CD4-positive, alpha-beta T cell treated with Interleukin-15 for 1 hour (primary cell): ENCODE measurements around the gene HLA-DQA2.
"Not testable (repeated sequence)": the region's sequence is repeated elsewhere in the genome, so short reads cannot be mapped to it uniquely, and the experiment has no call there.

ENCODE experiments used
- DNase-seq: peaks from one replicate; pipeline ENCODE4 v3.0.0-alpha.2; 2020

Gene HLA-DQA2

DNA sequence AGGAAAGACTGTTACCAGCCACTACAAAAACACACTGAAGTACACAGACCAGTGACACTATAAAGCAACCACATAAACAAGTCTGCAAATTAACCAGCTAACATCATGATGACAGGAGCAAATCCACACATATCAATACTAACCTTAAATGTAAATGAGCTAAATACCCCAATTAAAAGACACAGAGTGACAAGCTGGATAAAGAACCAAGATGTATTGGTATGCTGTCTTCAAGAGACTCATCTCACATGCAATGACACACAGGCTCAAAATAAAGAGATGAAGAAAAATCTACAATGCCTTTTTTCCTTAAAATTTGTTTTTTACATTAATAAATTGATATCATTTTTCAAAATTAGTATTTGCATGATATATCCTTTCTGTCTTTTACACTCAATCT lies 41.7 kb downstream of the HLA-DQA2 start:
- DNase-seq, result not testable (repeated sequence)

DNA sequence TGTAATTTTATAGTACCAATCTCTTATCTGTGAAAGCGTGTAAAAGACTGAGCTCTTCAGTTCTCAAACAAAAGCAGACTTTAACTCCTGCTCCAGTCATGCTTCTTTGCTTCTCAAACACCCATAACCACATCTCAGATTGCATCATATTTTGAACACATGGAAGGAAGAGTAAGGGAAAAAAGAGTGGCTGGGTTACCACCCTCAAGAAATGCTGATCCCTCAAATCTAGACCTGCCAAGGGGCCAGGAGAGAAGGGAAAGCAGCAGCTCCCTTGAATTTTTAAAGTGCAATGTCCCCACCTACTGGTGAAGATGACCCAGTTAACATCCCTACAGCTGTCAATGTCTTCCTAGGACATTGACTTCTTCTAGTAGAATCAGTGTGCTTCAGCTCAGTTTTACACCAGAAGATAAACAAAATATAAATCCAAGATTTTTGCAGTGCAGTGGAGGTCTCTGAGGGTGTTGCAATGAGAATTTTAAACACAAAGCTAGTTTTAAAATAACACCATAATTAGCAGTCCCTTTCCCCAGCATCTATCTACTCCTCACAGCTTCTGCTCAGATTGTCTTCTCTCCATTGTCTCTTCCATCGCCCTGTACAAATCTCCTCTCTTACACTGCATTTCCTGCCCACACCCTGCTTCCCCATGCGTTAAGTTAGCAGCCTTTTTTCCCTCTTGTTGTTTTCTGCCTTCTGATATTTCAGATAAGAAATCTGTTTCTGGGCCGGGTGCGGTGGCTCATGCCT lies 44.8 kb downstream of the HLA-DQA2 start:
- peak; percentile 26 for DNase-seq

DNA sequence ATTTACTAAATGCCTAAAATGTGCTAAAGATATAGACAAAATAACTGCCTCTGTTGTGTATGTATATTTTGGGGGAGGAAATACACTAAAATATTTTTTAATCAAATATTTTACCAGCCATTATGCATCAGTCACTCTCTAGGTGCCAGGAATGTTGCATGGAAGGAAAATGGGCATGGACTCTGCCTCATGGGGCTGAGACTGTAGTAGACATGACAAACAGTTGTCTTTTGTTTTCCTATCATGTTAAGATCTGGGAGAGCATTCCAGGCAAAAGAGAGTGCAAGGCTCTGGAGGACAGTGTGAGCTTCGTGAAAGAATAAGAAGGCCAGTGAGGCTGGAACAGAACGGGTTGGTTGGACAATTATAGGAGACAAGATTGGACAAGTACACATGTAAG lies 49.1 kb downstream of the HLA-DQA2 start:
- DNase-seq, result no peak

DNA sequence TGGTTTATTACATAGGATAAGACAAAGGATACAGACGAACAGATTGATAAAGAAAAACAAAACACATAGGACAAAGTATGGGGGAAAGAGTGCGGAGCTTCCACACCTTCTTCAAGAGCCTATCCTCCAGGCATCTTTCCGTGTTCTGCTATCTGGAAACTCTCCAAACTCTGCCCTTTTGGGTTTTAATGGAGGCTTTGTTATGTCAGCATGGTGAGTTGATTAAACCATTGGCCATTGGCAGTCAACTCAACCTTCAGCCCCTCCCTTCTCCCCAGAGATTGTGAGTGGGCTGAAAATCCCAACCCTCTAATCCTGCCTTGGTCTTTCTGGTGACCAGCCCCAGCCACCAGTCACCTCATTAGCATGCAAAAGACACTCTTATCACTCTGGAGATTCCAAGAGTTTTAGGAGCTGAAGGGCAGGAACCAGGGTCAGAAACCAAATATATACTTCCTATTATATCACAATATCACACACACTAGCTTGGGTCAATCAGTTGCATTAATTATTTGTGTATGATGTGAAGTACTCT lies 51.8 kb downstream of the HLA-DQA2 start:
- no peak for DNase-seq

DNA sequence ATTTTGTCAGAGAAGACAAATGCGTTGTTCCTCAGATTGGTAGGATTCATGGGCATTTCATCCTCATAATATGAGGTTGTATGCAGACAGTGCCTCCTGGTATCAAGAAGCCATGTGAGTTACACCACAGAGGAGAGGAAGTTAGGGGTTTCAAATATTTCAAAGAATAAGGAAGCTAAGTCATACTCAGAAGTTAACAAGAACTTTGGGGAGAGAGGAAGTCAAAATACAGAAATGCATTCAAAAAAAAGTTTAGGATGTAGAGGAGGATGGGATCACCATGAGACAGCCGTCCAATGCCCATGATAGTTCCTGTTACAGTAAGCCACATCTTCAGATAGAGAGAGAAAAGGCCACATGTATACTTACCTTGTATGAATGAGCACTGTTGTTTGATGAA lies 53.3 kb downstream of the HLA-DQA2 start:
- DNase-seq, result no peak
